ENCODE results near the gene PLCH1.

The PLCH1 gene

DNA sequence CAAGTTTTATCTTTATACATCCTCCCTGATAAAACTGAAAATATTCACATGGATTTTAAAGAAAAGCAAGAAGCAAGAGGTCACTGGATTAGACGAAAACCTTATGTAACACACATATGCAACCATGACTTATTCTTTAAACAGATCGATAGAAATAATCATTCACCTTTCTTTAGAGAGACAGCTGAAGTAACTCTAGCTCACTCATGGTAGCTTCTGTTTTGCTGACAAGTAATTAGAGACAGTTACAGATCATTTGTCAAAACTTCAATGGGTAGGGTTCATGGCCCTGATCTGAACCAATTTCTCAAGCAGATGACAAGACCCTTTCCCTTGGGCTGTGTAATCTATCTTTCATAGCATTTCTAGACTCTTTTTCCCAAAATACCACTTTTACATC lies 74.5 kb downstream of the PLCH1 start:
- Histone ChIP-seq H3K4me3 (replicated peaks; ENCODE audit: low read depth, low read length) (no peak overlapping the region), H3K27me3 (replicated peaks; ENCODE audit: control insufficient read depth, insufficient read depth, low read length) (no peaks in the 10 kb centered on the region), H3K36me3 (ENCODE audit: control insufficient read depth, insufficient read depth, low read length) (no peaks in the 10 kb centered on the region)
- no peak for DNase-seq (ENCODE audit: extremely low read depth, insufficient read length)
- TF ChIP-seq, protein P1, sequence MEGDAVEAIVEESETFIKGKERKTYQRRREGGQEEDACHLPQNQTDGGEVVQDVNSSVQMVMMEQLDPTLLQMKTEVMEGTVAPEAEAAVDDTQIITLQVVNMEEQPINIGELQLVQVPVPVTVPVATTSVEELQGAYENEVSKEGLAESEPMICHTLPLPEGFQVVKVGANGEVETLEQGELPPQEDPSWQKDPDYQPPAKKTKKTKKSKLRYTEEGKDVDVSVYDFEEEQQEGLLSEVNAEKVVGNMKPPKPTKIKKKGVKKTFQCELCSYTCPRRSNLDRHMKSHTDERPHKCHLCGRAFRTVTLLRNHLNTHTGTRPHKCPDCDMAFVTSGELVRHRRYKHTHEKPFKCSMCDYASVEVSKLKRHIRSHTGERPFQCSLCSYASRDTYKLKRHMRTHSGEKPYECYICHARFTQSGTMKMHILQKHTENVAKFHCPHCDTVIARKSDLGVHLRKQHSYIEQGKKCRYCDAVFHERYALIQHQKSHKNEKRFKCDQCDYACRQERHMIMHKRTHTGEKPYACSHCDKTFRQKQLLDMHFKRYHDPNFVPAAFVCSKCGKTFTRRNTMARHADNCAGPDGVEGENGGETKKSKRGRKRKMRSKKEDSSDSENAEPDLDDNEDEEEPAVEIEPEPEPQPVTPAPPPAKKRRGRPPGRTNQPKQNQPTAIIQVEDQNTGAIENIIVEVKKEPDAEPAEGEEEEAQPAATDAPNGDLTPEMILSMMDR (IDR thresholded peaks at IDR 0.05; ENCODE audit: insufficient read depth, low read length, poor library complexity, severe bottlenecking) = no peak

DNA sequence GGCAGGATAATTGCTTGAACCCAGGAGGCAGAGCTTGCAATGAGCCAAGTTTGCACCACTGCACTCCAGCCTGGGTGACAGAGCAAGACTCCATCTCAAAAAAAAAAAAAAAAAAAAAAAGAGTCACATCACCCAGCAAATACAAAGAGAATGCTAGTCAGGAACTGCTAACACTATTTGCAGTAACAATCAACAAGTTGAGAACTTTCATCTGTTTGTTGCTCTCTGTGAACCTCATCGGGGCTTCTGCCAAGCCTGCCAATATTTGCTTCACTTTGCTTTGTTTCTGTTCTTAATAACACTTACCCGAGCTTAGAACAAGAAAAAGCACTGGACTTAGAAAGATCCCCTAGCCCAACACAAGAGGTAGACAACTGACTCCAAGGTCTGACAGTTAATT lies 76.9 kb downstream of the PLCH1 start:
- H3K4me3 ChIP-seq (replicated peaks; ENCODE audit: low read depth, low read length) = no peak overlapping the region
- H3K36me3 ChIP-seq (ENCODE audit: control insufficient read depth, insufficient read depth, low read length) = no peaks in the 10 kb centered on the region
- TF ChIP-seq, protein P1 (IDR thresholded peaks at IDR 0.05; ENCODE audit: insufficient read depth, low read length, poor library complexity, severe bottlenecking) = no peak
- no peaks in the 10 kb centered on the region for H3K27me3 ChIP-seq (replicated peaks; ENCODE audit: control insufficient read depth, insufficient read depth, low read length)
- no peak for DNase-seq (ENCODE audit: extremely low read depth, insufficient read length)

DNA sequence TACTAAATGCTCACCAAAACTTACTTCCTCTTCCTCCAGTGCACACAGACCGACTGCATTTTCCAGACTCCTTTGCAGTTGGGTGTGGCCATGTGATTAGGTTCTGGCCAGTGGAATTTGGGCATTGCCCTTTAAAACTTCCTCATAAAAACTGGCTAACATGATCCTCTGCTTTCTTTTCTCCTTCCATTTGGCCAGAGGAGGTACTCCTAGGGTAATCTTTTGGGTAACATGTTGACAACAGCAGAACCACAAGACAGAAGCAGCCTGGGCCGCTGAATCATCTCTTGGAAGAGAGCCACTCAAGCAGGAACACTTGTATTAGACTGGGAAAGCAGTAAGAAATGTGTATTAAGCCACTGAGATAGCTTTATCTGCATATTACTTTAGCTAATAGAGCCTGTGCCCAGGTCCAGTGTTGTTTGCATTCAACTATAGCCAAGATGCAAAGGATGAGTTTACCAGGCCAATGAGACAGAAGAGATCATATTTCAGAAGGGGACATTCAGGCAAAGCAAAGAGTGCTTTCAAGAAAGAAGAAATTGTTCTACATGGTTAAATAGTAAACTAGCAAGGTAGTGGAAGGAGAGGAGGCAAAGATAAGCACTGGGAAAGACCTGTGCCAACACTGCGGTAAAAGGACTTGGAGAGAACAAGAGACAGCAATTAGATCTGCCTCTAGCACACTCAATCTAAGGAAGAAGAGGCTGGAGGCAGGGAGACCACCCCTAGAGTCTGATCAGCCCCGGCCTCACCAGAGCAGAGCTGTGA lies 79.8 kb downstream of the PLCH1 start:
- no peak for DNase-seq (ENCODE audit: extremely low read depth, insufficient read length)
- Histone ChIP-seq H3K27me3 (replicated peaks; ENCODE audit: control insufficient read depth, insufficient read depth, low read length) (no peaks in the 10 kb centered on the region), H3K4me3 (replicated peaks; ENCODE audit: low read depth, low read length) (no peak overlapping the region), H3K36me3 (ENCODE audit: control insufficient read depth, insufficient read depth, low read length) (no peaks in the 10 kb centered on the region)
- TF ChIP-seq, protein P1 (IDR thresholded peaks at IDR 0.05; ENCODE audit: insufficient read depth, low read length, poor library complexity, severe bottlenecking) = no peak

DNA sequence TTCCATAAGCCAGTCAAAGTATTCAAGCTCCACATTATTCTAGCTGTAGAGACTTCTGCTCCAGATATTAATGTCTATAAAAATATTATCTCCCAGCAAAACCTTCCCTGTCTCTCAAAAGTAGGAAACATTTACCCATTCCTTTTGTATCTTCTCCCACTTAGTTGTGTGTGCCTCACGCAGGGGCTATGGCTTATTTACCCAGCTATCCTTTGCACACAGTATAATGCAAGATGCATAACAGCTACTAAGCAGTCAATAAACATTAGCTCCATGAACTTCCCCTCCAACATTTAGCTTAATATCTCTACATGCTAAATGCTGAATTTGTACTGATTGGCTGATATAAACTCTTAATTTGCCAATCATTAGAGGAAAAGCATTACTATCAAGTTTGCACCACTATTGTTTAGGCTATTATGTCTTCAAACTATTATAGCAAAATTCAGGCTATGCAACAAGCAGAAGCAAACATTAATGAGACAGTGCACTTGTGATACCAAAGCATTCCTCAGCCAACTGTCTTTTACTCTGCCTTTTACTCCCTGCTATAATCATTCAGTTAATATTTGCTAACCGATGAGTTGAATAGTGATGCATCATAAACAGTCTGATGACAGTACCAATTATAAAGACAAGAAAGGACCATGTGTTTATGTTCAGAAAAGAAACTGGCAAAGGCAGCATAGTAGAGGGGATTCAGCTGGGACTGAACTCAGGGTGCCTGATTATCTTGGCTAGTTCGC lies 81.2 kb downstream of the PLCH1 start:
- H3K36me3 ChIP-seq (ENCODE audit: control insufficient read depth, insufficient read depth, low read length) = no peaks in the 10 kb centered on the region
- no peak for DNase-seq (ENCODE audit: extremely low read depth, insufficient read length)
- TF ChIP-seq, protein P1 (IDR thresholded peaks at IDR 0.05; ENCODE audit: insufficient read depth, low read length, poor library complexity, severe bottlenecking) = no peak
- H3K27me3 ChIP-seq (replicated peaks; ENCODE audit: control insufficient read depth, insufficient read depth, low read length) = no peaks in the 10 kb centered on the region
- no peak overlapping the region for H3K4me3 ChIP-seq (replicated peaks; ENCODE audit: low read depth, low read length)

DNA sequence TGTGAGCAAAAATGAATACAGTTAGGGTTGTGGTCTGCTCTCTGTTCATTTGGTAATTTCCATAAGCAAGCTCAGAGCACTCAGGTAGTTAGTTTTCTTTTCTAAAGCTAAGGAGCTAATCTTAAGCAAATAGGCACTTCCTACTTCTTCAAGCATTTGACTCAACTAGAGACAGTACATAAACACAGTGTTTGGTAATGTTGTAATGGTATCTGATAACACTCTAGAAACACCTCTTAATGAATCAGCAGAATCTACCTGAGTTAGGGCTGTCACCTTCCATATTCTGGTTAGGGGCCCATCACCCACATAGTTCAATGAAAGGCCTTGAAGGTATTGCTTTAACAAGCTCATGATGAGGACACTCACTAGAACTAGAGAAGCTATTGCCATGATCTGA lies 83.1 kb downstream of the PLCH1 start:
- no peak overlapping the region for H3K4me3 ChIP-seq (replicated peaks; ENCODE audit: low read depth, low read length)
- TF ChIP-seq, protein P1 (IDR thresholded peaks at IDR 0.05; ENCODE audit: insufficient read depth, low read length, poor library complexity, severe bottlenecking) = no peak
- no peaks in the 10 kb centered on the region for H3K27me3 ChIP-seq (replicated peaks; ENCODE audit: control insufficient read depth, insufficient read depth, low read length)
- DNase-seq (ENCODE audit: extremely low read depth, insufficient read length) = no peak
- no peaks in the 10 kb centered on the region for H3K36me3 ChIP-seq (ENCODE audit: control insufficient read depth, insufficient read depth, low read length)
